ENCODE results near the gene PSMB7. TPM values are rescaled to one million over a fixed set of nuclear protein-coding genes. Genes with fewer than 3 reads are reported as not detected.

The PSMB7 gene
- total RNA-seq, 2 experiments from 2014 or later, result 164 to 186 TPM

GRCh38 chr9:124439686-124440243, 24.5 kb upstream of the PSMB7 start:
- Histone ChIP-seq H3K27ac (ENCODE audit: low read depth, low read length, poor library complexity, severe bottlenecking) (no peak overlapping the region), H3K9me3 (ENCODE audit: low read length) (no peaks in the 10 kb centered on the region), H2AFZ (ENCODE audit: low read length) (no peak overlapping the region), H3K79me2 (ENCODE audit: insufficient read depth, low read depth, low read length) (no peaks in the 10 kb centered on the region), H3K36me3 (ENCODE audit: insufficient read depth, low read length) (no peaks in the 10 kb centered on the region), H3K9me2 (ENCODE audit: insufficient read depth, low read length) (no peaks in the 10 kb centered on the region), H3K4me3 (ENCODE audit: low read depth, low read length, poor library complexity, severe bottlenecking) (no peak overlapping the region), H3K4me1 (ENCODE audit: insufficient read depth, low read length, poor library complexity, severe bottlenecking) (no peaks in the 10 kb centered on the region), H3K4me2 (ENCODE audit: low read length) (no peak overlapping the region), H4K20me1 (ENCODE audit: insufficient read depth, low read length) (no peaks in the 10 kb centered on the region)
- intact Hi-C loops (cut with micrococcal nuclease; ENCODE audit: unreplicated experiment), result no loop called here
- TF ChIP-seq CTCF (conservative IDR thresholded peaks at IDR 0.05; ENCODE audit: low read length) (no peak), EZH2phosphoT487 (IDR thresholded peaks at IDR 0.05; ENCODE audit: borderline replicate concordance, low read depth, low read length) (no peak)
- BruUV-seq (replicated peaks), result no TSS peak
- ChIA-PET POLR2A (interaction anchor here (0.6 to 1.0 kb wide), 2 partner anchors 10 to 84 kb away, joined by 3 to 6 read pairs; no protein-coding TSS in a partner anchor), CTCF (ENCODE audit: unreplicated experiment) (no interaction called here)
- DNase-seq (ENCODE audit: low spot score), result no peak

- no peak overlapping the region for H3K27ac ChIP-seq (ENCODE audit: low read depth, low read length, poor library complexity, severe bottlenecking)
- H3K36me3 ChIP-seq (ENCODE audit: insufficient read depth, low read length), result no peaks in the 10 kb centered on the region
- no peaks in the 10 kb centered on the region for H3K9me2 ChIP-seq (ENCODE audit: insufficient read depth, low read length)
- no peaks in the 10 kb centered on the region for H3K9me3 ChIP-seq (ENCODE audit: low read length)
- no peak overlapping the region for H3K4me3 ChIP-seq (ENCODE audit: low read depth, low read length, poor library complexity, severe bottlenecking)
- no peaks in the 10 kb centered on the region for H3K79me2 ChIP-seq (ENCODE audit: insufficient read depth, low read depth, low read length)
- CTCF ChIA-PET (ENCODE audit: unreplicated experiment), result no interaction called here
- intact Hi-C loops (cut with micrococcal nuclease; ENCODE audit: unreplicated experiment), result no loop called here
- TF ChIP-seq CTCF (conservative IDR thresholded peaks at IDR 0.05; ENCODE audit: low read length), result no peak
- TF ChIP-seq EZH2phosphoT487 (IDR thresholded peaks at IDR 0.05; ENCODE audit: borderline replicate concordance, low read depth, low read length), result no peak
- no peaks in the 10 kb centered on the region for H3K4me1 ChIP-seq (ENCODE audit: insufficient read depth, low read length, poor library complexity, severe bottlenecking)
- H2AFZ ChIP-seq (ENCODE audit: low read length), result no peak overlapping the region
- H3K4me2 ChIP-seq (ENCODE audit: low read length), result no peak overlapping the region
- no peak for DNase-seq (ENCODE audit: low spot score)
- POLR2A ChIA-PET, result interaction anchor here (0.6 to 1.0 kb wide), 2 partner anchors 9 to 85 kb away, joined by 3 to 6 read pairs; no protein-coding TSS in a partner anchor
- BruUV-seq (replicated peaks), result no TSS peak
- H4K20me1 ChIP-seq (ENCODE audit: insufficient read depth, low read length), result no peaks in the 10 kb centered on the region
These were observed 23.8 kb upstream of the PSMB7 start for GRCh38 chr9:124439086-124439485.

GRCh38 chr9:124438091-124438490, 22.8 kb upstream of the PSMB7 start:
- no peak overlapping the region for H3K4me2 ChIP-seq (ENCODE audit: low read length)
- no peaks in the 10 kb centered on the region for H3K36me3 ChIP-seq (ENCODE audit: insufficient read depth, low read length)
- intact Hi-C loops (cut with micrococcal nuclease; ENCODE audit: unreplicated experiment), result no loop called here
- no peaks in the 10 kb centered on the region for H4K20me1 ChIP-seq (ENCODE audit: insufficient read depth, low read length)
- no peaks in the 10 kb centered on the region for H3K9me2 ChIP-seq (ENCODE audit: insufficient read depth, low read length)
- no peak overlapping the region for H2AFZ ChIP-seq (ENCODE audit: low read length)
- TF ChIP-seq EZH2phosphoT487 (IDR thresholded peaks at IDR 0.05; ENCODE audit: borderline replicate concordance, low read depth, low read length) (no peak), CTCF (conservative IDR thresholded peaks at IDR 0.05; ENCODE audit: low read length) (no peak)
- no peak overlapping the region for H3K4me3 ChIP-seq (ENCODE audit: low read depth, low read length, poor library complexity, severe bottlenecking)
- H3K79me2 ChIP-seq (ENCODE audit: insufficient read depth, low read depth, low read length), result no peaks in the 10 kb centered on the region
- BruUV-seq (replicated peaks), result no TSS peak
- H3K27ac ChIP-seq (ENCODE audit: low read depth, low read length, poor library complexity, severe bottlenecking), result no peak overlapping the region
- CTCF ChIA-PET (ENCODE audit: unreplicated experiment), result interaction anchor here (0.6 kb wide), 1 partner anchor 741 kb away, joined by 3 read pairs; no protein-coding TSS in a partner anchor
- no peaks in the 10 kb centered on the region for H3K9me3 ChIP-seq (ENCODE audit: low read length)
- DNase-seq (ENCODE audit: low spot score), result no peak
- POLR2A ChIA-PET, result no interaction called here
- H3K4me1 ChIP-seq (ENCODE audit: insufficient read depth, low read length, poor library complexity, severe bottlenecking), result no peaks in the 10 kb centered on the region
